ENCODE data around the gene ZMYND8. TPM values are rescaled to one million over a fixed set of nuclear protein-coding genes. Genes with fewer than 3 reads are reported as not detected.
A peak's percentile ranks its signal among the peaks of the same experiment; 100 is the strongest.

The ZMYND8 gene
- total RNA-seq, 1 donor from 2014 or later: 23.1 TPM

DNA sequence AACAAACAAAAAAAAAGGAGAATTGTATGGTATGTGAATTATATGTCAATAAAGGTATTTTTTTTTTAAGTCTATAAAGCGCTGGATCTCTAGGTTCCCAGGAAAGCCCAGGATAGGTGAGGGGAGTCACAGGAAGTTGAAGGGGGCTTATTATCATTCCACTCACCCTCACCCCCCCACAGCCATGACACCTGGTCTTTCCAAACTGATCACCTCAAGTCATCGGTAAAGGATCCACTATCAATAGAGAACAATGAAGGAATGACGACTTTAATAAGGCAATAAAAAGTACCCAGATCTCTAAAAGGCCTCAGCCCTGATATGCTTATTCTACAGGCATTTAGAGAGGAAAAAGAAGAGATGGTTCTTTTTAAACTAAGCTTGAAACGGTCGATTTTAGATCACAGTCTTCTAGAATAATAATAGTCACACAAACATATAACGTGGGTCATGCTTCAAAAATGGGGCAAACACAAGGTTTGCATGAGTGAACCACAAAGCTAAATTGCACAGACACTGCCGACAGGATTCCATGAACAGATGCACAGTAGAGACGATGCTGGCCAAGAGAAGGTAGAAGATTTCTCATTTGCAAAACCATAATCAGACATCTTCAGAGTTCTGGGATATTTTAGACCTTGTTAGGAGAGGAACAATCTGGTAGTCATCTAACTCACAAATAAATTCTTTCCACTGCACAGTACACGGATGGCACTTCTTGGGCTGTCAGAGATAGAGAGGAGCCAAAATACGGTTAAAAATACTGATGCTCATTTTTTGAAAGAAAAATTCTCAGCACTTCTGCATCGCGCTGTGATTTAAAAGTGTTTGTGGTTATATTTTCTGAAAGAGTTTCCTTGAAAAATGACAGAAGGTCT lies 21.0 kb downstream of the ZMYND8 start:
- DNase-seq (ENCODE audit: low spot score): no peak

DNA sequence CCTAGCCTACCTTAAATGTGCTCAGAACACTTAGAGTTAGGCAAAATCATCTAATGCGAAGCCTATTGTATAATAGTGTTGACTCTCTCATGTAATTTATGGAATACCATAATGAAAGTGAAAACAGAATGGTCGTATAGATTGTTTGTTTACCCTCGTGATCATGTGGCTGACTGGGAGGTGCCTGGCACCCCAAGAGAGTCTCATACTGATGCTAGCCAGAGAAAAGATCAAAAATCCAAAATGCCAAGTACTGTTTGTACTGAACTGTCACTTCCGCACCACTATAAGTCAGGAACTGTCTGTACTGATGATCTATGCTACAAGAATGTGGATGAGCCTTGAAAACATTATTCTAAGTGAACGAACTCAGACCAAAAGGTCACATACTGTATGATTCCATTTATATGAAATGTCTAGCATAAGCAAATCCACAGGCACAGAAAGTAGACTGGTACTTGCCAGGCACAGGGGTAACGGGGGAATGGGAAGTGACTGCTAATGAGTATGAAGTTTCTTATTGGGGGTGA lies 22.4 kb downstream of the ZMYND8 start:
- DNase-seq (ENCODE audit: low spot score): no peak

DNA sequence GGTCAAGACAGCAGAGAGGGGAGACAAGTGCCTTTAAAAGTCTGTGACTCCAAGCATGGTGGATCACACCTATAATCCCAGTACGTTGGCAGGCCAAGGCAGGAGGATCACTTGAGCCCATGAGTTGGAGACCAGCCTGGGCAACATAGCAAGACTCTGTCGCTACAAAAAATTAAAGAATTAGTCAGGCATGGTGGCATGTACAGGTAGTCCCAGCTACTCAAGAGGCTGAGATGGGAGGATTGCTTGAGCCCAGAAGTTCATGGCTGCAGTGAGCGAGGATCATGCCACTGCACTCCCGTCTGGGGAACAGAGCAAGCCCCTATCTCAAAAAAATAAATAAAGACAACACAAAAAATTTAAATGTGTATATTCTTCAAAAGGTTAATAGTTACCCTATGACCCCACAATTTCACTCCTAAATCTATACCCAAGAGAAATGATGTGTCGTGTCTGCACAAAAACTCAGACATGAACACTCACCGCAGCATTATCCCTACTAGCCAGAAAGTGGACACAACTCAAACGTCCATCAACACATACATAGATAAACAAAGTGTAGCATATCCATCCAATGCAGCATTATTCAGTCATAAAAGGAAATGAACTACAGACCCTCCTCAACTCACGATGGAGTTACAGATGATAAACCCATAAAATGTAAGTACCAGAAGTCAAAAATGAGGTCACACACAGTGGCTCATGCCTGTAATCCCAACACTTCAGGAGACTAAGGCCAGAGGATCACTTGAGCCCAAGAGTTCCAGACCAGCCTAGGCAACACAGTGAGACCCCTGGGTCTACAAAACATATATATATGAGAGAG lies 23.9 kb downstream of the ZMYND8 start:
- no peak for DNase-seq (ENCODE audit: low spot score)

DNA sequence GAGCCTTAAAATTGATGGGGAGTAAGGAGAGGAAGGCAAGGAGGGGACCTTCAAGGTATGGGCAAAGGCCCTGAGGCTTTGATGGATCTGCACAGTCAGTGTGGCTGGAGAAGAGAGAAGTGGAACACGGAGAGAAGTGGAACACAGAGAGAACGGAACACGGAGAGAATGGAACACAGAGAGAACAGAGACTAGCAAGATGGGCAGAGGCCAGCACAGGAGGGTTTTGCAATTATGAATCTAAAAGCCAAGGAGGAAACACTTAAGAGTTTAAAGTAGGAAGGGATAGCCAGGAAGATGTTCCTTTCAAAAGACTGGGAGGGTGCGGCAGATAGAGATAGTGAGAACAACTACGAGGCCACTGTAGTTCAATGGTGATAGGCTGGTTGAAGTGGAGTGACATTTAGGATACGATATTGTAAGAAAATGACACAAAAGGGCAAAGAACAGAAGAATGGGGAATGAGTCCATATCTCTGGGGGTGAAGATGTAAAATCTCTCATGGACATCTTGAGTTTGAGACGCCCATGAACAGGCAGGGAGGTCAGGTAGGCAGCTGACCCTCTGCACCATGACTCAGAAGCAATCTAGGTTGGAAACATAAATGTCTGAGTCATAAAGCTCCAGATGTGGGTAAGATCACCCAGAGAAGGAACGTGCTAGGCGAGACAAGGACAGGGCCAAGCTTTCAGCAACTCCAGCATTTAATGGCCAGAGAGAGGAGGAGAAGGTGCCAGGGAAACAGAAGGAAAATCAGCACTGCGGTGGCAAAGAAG lies 25.4 kb downstream of the ZMYND8 start:
- DNase-seq (ENCODE audit: low spot score): no peak

DNA sequence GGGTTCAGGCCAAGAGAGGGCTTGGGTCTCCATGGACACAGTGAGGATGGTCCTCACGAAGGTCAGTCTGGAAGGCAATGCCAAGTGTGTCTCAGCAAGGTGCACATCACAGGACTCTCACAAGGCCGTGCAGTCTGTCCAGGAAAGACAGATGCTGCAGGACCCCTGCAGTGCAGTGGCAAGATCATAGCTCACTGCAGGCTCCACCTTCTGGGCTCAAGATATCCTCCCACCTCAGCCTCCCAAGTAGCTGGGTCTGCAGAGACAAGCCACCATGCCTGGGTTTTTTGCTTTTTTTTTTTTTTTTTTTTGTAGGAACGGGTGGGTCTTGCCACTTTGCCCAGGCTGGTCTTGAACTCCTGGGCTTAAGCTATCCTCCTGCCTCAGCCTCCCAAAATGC lies 26.4 kb downstream of the ZMYND8 start:
- DNase-seq (ENCODE audit: low spot score): no peak

DNA sequence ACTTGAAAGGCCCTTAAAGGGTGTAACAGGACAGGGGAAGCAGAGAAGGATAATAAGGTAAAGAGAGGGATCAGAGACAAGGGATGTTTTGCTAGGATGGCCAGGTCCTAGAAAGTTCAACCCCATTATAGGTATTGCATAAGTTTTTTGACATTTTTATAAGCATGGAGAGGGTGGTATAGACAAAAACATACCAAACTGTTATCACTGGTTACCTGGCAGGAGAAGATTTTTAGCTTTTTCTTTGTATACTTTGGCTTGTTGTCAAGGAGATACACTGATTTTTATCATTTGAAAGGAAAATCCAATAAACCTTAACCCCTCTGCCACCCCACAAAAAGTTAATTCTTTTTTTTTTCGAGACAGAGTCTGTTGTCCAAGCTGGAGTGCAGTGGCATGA lies 28.4 kb downstream of the ZMYND8 start:
- no peak for DNase-seq (ENCODE audit: low spot score)

DNA sequence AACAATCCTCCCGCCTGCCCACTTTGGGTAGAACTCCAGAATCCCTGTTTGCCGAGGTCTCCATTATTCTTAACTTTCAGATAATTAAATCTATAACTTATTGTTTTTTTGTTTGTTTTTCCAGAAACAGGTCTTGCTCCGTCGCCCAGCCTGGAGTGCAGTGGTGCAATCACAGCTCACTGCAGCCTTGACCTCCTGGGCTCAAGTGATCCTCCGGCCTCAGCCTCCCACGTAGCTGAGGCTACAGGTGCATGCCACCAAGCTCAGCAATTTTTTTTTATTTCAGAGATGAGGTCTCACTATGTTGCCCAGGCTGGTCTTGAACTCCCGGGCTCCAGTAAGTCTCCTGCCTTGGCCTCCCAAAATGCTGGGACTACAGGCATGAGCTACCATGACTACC lies 28.8 kb downstream of the ZMYND8 start:
- DNase-seq (ENCODE audit: low spot score): no peak

DNA sequence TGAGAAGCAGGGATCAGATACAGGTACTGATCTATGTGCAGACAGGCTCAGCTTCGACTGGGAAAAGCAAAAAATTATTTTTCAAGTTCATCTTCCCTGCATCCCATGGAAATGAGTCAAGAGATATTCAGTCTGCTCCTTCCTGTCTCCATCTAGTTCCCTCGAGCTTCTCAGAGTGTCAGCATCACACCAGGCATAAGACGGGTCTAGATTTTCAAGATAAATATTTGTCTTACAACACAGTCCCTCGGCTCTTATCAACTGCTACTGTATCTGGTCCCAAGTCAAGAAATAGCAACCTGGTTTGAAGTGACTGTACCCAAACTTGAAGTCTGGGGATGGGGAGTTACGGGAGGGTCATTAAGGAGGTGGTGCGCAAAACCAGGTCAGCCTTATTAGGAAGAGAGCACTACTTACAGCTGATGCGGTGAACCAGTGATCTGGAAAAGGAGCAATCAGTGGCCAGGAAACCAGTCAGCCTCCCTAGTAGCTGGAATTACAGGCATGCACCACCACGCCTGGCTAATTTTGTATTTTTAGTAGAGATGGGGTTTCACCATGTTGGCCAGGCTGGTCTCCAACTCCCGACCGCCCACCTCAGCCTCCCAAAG lies 29.7 kb downstream of the ZMYND8 start:
- no peak for DNase-seq (ENCODE audit: low spot score)

DNA sequence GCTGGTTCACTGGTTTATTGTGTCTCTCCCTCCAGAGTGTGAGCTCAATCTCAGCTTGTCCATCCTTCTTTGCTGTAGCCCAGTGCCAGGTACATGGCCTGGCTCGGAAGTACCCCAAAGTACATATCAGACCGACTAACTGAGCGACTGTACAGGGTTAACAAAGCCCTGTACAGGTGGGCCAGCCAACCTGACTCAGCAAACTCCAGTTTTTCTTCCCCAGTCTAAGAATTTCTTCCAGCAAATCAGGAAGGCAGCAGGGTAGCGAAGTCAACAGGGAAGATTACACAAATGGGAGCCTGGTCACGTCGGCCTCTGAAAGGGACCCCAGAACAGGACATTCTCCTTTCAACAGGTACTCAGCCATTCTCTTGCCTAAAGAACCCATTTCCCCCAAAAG lies 31.3 kb downstream of the ZMYND8 start:
- no peak for DNase-seq (ENCODE audit: low spot score)

DNA sequence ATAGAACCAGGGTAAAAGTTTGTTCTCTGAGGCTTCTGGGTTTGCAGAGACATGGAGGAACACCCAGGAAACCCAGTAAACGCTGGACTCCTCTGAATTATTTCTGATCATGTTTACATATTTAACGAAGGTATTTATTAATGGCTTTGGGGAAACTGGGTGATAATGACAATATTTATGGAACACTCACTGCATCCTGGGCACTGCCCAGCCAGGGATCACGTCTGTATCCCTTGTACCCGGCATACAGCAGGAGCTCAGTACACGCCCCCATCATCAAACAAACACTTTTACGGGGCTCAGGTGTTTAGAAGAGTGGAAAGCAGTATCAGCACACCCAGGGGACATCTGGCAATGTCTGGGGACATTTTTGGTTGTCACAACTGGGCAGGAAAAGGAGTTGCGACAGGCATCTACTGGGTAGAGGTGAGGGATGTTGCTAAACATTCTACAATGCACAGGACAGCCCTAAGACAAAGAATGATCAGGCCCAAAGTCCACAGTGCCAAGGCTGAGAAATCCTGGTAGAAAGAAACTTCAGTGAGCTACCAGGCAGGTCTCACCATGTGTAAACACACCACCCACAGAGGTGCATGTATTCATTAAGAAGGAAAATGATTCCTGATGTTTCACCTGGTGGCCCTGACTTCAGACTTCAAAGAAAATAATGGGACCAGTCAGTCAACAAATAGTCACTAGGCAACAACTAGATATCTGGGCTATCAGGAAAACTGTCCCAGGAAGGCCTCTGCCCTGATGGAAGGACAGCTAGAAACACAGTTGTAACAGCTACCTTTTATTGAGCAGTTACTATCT lies 35.3 kb downstream of the ZMYND8 start:
- DNase-seq (ENCODE audit: low spot score): no peak

DNA sequence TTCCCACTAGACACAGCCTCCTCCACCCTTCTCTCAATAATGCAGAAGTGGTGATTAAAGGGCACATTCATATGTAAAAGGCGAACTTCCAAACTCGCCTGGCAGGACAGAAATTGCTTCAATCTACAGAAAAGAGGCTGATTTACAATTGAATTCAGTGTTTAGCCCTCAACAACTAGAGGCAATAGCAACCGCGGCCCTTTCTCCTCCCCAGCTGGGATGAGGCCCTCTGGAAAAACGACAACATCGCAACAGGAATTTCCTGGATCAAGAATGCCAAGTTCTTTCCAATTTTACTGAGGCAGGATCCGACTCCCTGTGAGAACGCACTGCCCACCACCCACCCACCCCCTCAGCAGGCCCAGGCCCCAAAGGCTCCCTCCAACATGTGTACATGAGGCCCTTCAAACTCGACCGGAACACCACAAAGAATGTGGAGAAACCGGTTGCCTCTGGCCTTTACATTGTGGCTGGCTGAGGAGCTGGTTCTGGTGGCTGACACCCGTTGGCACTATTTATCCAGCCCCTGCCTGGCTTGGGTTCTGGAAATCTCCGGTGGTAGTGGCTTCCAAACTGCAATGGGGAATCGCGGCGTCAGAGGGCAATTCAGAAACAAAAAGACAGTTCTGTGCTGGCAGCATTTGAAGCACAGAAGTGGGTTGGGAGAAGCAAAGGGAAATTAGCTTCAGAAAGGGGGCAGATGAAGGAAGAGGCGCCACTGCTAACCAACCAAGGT lies 36.8 kb downstream of the ZMYND8 start:
- no peak for DNase-seq (ENCODE audit: low spot score)

DNA sequence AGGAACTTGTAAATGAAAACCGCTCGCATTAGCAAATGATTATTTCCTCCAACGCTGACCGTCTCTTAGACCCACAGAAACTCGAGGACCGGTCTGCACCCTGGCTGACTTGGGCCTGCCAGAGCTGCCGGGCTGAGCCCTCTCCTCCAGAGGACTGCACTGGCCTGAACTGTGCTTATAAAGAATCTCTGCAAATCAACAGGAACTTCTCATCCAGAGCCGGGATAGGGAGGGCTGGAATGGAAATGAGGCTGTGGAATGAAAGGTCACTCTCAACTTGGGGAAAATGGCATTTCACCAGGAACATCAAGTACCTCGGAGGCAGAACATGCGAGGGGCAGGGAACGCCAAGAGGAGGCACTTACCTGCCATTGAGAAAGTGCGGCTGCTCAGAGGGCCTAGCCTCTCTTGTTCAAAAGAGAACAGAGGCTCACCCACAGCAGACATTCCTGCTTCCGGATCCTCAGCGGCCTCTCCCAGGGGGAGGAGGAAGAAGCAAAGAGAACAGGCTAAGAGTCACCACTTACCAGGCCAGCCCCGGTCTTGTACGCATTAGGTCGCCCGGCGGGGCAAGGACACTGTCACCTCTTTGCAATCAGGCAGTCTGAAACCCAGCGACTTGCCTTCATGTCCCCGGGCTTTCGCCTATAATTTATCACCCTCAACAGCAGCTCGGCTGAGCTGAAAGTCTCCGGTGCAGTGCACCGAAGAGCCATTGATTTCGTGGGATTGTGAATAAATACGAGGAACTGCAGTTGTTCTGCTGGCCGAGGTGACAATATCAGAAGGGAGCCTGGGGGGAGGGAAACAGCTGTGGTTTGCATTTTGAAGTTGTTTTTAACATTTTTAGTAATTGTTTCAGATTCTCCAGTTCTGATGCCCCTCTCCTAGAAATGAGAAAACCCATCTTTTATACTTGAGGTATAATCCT lies 37.6 kb downstream of the ZMYND8 start:
- peak; percentile 91 for DNase-seq (ENCODE audit: low spot score)

DNA sequence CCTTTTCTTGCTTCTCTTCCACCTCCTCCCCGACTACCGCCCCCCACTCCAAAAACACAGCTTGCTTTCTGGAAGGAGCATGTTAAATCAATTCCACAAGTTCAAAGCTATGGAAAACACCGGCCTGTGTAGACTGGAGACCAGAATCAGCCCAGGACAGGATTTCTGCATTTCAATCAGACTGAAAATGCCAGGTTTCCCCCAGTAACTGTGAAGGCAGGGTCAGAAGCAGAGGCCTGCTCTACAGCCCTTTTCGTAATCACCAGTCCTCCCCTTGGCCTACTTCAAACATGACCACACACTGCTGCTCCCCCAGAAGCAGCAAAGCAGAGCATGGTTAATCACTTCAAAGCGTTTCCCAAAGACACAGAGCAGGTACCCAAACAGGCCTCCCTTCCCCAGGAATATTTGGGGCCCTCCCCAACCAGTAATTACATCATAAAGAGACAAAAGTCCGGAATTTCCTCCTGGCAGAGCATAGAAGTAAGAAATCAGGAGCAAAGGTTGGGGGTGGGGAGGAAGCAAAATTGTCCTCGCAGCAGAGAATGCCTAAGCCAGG lies 38.4 kb downstream of the ZMYND8 start:
- no peak for DNase-seq (ENCODE audit: low spot score)

DNA sequence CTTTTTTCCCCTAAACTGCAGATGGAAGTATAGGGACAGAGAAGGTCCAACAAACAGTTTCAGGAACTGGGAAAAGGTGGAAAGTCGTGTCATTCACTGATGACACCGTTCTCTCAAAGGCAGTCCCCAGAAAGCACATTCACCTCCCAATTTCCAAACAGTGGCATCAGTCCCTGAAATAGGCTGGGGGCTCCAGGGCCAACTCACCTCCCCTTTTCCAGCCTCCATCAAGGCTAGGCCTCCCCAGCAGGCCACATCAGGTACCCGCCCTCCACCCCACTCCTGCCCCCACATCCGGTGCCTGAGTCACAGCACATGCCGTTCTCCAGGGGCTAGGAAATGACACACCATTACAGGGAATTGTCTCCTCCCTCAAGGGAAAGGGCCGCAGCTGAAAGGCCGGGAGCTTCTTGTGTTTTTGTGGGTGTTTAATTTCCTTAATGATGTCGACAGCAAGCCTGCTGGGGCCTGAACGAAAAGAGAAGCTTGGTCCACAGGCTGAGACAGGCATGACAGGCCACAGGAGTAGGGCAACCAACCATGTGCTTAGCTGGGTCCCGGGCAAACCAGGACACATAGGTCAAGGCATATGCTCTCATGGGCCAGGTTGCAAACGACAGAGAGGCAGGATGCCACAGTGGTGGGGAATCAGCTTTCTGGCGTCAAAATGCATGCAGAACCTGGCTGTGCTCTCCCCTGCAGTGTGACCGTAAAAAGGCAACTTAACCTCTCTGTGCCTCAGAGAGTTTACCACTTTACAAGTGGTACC lies 39.2 kb downstream of the ZMYND8 start:
- peak; percentile 91 for DNase-seq (ENCODE audit: low spot score)

DNA sequence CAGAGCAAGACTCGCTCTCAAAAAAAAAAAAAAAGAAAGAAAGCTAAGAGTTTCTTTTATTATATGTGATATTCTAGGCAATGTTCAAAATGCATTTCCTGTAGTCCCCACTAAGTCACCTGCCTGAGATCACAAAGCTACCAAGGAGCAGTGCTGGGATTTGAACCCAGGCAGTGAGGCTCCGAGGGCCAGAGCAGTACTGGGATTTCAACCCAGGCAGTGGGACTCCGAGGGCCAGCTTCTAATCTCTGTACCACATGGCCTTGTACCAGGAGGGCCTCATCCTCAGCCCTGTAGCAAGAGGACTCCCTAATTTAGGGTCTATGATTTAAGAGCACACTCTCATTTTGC lies 39.7 kb downstream of the ZMYND8 start:
- no peak for DNase-seq (ENCODE audit: low spot score)

DNA sequence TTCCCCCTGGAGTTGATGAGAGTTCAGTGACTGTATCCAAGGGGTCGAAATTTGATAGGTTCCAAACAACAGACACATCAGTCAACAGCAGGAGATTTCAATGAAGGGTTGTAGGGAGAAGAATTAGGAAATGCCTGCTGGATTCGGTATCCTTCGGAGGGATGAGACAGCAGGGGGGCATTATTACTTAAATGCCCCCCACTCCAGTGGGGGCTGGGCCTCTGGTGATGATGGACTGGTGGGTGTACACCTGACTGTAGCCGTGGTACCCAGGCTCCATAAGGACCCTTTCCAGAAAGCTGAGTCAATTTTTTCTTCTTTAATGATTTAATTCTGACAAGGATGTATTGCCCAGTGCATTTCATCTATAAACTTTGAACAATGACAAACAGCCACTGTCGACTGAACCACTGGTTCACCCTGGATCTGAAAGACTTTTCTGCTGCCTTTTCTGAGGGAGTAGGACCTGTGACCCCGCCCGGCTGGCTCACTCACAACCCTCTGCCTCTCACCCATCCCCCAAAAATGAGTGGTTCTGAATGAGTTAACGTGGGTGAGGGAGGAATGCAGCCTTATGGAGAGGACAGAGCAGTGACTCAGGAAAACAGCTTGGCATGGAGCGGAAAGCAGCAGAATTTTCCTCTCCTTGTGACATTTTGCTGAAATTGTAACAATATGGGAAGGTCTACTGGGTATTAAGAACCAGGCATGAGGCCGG lies 41.0 kb downstream of the ZMYND8 start:
- DNase-seq (ENCODE audit: low spot score): no peak

All from mesenteric fat pad (tissue), 1 donor.